Epithelial cell of proximal tubule (primary cell): ENCODE measurements around the gene YEATS4. TPM values are rescaled to one million over a fixed set of nuclear protein-coding genes. Genes with fewer than 3 reads are reported as not detected.

Source experiments
- DNase-seq: peaks from one replicate; pipeline ENCODE4 v3.0.0-alpha.2; 2011; ENCODE audit warnings: low read depth
- H3K4me3 ChIP-seq: 2 replicates; pipeline ENCODE4 v1.5.1; 2011; ENCODE audit warnings: low read depth, mild to moderate bottlenecking, low read length
- CTCF ChIP-seq: conservative IDR thresholded peaks from 2 replicates; pipeline ENCODE4 v1.5.1; 2012; ENCODE audit warnings: low read depth, mild to moderate bottlenecking, low read length
- total RNA-seq: library from RNA; depleted of rRNA; stranded (reverse); fragments of >200 nt; gene quantifications from 2 replicates; pipeline ENCODE4 v1.2.3, GENCODE V29; 2015

Gene YEATS4
- total RNA-seq, 1 donor from 2014 or later = 50.6 TPM

- DNase-seq = no peak
- no peak for TF ChIP-seq CTCF
- no peak overlapping the region for H3K4me3 ChIP-seq
These were observed 7.3 kb downstream of the YEATS4 start for GRCh38 chr12:69366796-69367195.

- no peak overlapping the region for H3K4me3 ChIP-seq
These were observed 8.6 kb downstream of the YEATS4 start for GRCh38 chr12:69368171-69368570.

GRCh38 chr12:69383074-69383473 is 23.5 kb downstream of the YEATS4 start:
- TF ChIP-seq CTCF = no peak
- DNase-seq = no peak
- no peak overlapping the region for H3K4me3 ChIP-seq

More at GRCh38 chr12:69368171-69368570, 8.6 kb downstream of the YEATS4 start:
- no peak for DNase-seq
- no peak for TF ChIP-seq CTCF

GRCh38 chr12:69385038-69385437 is 25.5 kb downstream of the YEATS4 start:
- no peak overlapping the region for H3K4me3 ChIP-seq
- no peak for TF ChIP-seq CTCF
- no peak for DNase-seq

GRCh38 chr12:69386921-69387320 is 27.4 kb downstream of the YEATS4 start:
- no peak for DNase-seq
- no peak for TF ChIP-seq CTCF
- no peak overlapping the region for H3K4me3 ChIP-seq

- peak; percentile 16 for DNase-seq
These were observed 28.8 kb downstream of the YEATS4 start for GRCh38 chr12:69388371-69388770.

More at GRCh38 chr12:69388371-69388770, 28.8 kb downstream of the YEATS4 start:
- peak; percentile 57 for TF ChIP-seq CTCF
- H3K4me3 ChIP-seq = no peak overlapping the region
